Measurements from ENCODE around the gene CNGA3.

Gene CNGA3

DNA sequence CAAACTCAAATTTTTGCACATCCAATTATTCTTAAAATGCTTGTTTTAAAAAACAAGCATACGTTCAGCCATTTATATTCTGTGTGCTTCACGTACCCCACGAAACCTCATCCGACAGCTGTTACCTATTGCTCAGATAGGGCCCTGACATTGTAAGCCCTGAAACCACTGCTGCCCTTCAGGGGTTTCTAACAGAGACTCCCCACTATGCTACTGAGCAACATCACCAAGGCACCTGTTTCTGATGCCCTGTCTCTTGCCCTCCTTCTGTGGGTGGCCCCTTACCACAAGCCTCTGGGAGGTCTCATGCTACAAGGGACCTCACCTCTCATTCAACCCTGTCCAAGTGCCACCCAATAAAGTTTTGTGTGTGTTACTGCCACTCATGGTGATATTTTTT is 18.5 kb upstream of the CNGA3 start:
- DNase-seq, result no peak

DNA sequence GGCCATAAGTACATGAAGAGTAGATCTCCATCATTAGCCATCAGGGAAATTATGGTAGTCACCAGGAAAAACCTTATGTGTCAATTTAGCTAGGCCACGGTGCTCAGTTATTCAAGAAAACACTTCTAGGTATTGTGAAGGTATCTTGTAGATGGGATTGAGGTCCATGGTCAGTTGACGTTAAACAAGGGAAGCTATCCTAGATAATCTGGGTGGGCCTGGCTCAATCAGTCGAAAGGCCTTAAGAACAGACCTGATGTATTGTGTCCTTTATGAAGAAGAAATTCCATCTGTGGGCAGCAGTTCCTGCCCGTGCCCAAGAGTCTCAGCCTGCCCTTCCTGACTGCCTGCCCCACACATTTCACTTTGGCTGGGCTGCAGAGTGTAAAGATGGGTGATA is 16.7 kb upstream of the CNGA3 start:
- DNase-seq, result no peak

DNA sequence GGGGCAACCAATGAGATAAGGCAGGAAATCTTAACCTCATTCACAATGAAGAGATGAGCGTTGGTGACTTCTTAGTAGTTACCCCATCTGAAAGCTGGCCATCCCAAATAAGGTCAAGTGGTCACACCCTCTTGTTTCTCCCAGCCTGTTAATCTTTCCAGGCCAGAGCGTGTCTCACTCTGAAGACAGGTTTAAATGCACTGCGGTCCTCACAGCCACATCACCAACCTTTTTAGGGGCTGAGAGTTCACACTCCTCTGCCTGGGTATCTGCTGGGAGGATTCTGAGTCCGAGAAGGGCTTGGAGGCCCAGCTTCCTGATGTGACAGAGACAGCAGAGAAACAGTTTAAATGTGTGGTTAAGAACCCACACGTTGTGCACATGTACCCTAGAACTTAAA is 13.3 kb upstream of the CNGA3 start:
- DNase-seq, result no peak

DNA sequence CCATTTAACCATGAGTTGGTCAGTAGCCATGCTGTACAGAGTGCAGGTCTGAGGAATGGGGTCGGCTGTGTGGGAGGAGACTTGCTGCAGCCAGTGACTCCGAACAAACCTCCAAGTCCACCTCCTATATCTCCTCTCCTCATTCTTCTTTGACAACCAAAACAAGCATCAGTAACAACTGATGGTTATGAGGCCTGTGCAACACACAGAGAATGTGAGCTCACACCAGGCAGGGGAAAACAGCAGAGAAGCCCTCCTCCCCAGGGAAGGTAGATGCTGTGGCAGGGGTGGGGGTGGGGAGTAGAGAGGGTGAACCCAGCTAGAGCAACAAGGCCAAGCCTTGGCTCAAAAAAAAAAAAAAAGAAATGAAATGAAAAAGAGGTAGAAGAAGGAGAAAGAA is 12.3 kb upstream of the CNGA3 start:
- no peak for DNase-seq

DNA sequence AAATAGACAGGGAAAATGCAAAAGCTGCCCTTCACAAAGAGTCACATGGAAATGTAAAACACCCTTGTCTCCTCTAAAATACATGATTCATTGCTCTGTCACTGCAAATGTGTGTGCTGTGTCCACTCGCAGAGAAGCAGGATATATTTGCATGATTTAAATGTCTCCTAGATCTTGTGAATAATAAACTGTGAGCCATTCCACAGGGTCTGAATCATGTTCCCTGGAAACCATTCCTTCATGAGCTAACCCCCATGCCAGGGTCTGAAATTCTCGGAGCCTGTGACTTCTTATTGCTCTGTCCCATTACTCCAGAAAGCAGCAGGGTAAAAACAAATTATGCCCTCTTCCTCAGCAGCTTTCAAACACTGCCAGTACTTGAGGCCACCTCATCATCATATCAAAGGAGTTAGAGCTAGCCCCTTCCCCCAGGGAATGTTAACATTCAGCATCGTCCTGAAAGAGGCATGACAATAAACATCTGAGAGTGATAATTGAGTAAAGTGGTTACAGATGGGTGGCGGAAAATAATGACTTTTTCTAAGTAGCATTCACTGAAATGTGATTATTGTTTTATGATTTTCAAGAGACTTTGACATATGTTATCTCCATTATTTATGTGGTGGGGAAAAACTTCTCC is 11.7 kb upstream of the CNGA3 start:
- peak in 18 of 58 donors; percentile 4 to 55 (median 14) for DNase-seq

DNA sequence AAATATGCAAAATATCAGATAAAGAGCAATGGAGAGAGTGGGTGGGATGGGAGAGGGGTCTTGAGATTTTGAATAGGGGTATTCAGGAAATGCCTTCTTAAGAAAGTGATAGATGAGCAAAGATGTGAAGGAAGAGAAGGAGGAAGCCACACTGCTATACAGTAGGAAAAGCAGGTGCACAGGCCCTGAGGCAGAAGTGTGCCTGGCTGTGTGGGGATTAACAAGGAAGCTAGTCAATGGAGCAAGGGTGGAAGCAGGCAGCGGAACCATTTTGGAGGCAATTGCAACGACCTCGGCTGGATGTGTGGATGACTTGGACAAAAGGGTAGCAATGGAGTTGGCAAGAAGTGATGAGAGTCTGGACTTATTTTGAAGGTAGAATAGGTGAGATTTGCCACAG is 11.0 kb upstream of the CNGA3 start:
- no peak for DNase-seq

DNA sequence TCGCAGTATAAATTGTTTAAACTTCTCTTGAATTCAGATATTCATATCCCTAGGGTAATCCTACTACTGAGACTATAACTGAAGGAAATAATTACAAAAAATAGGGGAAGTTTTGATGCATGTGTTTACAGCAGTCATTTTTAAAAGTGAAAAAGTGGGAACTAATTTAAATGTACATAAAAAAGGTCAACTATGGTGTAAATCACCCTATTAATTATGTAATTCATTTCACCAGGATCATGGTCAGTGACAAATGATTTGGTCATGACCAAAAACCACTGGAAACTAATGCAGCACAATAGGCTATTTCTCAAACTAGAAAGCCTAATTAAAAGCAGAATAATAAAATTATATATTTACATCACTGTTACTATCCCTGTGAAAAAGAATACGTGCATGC is 5.0 kb upstream of the CNGA3 start:
- no peak for DNase-seq

DNA sequence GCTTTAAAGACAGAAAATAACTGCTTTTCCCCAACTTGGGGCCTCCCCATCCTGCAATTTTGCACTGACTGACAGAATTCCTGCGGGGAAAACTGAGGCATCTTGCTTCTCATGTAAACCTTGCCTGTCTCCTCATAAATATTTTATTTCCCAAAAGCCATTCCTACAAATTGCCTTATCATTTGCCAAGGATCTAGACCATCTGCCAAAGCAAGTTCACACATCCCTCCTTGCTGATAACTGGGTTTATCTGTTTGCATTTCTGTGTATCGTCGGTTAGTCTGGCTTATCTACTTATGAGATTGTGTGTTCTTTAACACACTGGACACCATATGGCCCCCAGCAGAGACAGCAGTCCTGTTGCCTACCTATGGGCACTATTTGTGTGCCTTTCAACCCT is 3.0 kb upstream of the CNGA3 start:
- no peak for DNase-seq

DNA sequence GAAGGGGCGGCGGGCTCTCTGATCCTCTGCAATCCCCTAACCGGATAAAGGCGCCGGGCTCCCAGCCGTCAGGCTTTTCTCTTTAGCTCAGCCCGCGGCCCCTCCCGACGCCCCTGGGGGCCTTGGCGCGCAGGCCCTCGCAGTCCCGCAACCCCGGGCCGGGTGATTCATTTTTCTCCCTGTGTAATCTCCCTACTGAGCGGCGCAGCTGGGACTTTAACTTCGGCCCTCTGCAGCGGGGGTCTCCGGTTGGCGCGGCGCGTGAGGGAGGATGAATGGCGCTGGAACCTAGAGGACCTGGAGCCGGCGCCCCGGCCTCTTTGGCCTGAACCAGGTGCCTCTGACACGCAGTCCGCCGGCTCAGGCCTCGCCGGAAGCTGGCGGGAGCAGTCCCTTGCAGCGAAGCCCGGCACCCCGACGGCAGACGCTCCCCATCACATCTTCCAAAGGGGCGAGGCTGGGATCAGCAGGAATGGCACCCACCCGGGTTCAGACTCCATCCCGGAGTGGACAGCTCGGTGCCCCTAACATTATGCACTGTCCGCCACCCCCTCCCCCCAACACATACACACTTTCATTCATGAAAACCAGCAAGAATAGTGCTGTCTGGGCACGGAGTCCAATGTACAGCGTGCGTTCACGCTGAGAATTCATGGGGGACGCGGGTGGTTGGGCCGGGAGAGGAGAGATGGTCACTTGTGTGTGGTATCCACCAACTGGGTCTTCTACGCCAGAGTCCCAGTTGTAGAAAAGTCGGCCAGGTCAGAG is 1.2 kb downstream of the CNGA3 start:
- no peak for DNase-seq

DNA sequence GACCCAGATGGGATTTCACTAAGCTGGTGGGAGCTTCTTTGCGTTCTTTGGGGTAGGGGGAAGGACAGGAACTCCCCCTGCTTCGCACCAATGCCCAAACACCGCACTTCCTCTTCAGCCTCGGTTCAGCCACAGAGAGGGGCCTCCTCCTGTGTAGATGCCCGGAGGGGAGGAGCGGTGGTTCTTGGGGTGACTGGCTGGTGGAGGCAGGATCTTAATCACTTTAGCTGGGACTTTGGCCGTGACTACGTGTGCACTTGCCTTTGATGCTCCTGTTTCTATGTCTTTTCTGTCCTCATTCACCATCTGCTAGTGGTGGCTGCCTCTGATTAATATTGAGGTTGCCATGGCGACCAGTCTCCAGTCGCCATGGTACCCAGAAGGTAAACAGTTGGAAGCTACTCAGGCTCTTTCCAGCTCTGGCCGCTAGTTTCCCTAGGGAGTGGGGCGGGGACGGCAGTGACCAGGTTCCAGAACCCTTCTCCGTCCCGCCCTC is 1.9 kb downstream of the CNGA3 start:
- DNase-seq, result peak in 22 of 58 donors; percentile 5 to 70 (median 22)

DNA sequence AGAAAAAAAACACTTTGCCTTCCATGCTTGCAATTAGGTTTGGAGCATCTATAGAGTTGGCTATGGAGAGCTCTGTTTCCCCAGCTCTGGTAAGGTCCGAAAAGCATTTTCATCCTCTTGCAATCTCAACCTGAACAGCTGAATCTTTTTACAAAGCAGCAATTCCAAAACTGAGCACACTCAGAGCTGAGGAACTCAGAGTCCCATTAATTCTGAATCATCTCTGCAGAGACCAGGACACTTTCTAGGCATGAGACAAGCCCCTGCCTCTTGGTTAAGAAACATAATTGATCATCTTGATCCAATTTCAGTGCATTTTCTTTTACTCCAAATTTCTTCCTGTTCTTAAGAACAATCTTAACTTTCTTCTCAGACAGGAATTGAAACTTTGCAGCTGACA is 4.2 kb downstream of the CNGA3 start:
- DNase-seq, result no peak

DNA sequence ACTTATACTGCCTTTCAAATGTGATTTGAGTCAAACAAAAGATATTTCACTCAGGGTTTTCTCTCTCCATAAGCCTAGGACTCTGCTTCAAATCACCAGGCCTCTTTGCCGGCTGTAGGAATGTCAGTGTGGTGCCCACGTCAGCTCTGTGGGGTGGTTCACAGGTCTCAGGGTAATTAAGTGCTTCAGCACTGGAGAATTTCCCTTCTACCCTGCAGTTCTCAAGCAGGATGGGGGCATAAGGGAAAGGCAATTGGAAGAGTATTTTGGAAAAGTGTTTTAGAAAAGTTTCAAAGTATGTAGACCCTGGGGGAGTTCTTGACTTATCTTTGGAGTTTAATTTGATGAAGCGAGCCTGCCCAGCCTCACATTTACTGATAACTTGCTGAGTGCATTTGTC is 9.6 kb downstream of the CNGA3 start:
- no peak for DNase-seq

DNA sequence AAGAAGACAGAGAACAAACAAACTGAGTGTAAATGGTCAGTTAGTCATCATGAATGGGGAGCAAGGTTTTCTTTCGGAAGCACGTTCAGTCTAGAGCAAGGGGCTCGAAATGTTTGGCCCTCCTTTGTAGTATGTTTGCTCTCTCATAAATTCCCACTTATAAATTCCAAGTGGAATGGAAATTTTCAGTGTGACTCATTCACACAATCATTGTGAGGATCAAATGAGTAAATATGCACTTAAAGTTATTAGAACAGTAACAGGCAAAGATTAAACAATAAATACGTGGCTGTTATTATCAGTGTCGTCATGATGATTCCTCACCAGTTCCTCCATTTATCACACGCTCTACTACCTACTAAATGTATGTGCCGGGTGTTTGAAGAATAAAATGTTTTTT is 10.5 kb downstream of the CNGA3 start:
- DNase-seq, result no peak

DNA sequence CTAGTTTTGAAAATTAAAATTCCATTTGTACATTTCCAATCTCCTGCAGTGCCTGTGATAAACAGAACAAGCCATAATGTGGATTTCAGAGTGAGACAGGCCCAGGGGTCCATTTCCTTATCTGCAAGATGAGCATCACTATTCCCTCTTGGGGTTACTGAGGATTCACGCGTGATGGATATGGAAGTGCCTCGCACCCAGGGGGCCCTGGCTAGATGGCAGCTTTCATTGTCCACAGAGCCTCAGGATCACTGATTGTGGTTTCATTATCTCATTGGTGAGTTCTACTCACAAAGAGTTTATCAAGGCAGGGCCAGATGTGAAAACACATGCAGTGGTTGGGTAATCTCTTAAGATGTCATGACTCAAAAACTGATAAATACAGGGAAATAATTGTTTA is 11.6 kb downstream of the CNGA3 start:
- no peak for DNase-seq

DNA sequence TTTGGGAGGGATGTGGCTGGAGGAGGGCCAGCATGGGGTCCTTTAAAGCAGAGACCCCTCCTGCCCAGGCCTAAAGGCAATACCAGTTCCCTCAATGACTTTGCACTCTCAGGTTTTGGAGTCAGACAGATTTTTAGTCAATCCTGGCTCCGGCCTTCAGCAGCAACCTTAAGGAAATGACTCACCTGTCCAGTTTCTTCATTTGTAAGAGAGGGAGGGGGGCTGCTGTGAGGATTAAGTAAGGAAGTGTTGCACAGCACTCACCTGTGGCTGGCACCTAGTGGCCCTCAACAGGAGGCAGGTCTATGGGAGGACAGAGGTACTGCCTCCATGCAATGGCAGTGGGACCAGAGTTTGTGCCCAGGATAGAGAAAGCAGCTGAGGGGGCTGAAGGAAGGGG is 13.7 kb downstream of the CNGA3 start:
- no peak for DNase-seq

DNA sequence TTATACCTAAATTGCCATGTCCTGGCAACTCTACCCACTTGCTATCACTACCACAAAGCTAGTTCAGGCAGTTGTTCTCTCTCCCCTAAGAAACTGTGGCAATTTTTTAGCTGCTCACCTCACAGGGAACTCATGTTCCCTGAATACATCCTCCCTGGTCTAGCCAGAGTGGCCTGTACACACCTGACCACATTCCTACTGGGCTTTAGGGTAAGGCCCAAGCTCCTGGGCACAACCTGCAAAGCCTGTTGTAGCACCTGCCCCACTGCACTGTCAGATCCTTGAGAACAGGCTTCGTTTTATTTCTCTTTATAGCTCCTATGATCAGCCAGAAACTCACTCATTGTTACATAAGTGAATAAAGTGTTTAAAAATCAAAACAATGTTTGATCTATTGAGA is 21.5 kb downstream of the CNGA3 start:
- DNase-seq, result no peak

DNA sequence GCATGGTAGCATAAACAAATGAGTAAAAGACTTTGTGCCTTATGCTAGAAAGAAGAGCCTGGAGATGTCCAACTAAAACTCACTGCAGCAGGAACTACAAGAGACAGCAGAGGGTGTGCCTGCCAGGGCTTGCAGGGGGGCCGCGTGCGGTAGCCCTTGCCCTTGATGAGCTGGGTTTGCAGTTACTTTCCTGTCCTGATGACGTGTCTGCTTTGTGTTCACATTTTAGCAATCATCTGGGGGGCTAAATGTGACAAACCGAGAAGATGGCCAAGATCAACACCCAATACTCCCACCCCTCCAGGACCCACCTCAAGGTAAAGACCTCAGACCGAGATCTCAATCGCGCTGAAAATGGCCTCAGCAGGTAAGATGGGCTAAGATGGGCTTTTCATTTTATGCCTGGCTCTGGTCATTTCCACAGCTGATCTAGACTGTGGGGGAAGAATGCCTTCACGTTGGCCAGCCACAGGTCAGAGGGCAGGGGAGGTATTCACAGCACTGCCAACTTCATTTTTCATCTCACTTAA is 23.5 kb downstream of the CNGA3 start:
- DNase-seq, result no peak

DNA sequence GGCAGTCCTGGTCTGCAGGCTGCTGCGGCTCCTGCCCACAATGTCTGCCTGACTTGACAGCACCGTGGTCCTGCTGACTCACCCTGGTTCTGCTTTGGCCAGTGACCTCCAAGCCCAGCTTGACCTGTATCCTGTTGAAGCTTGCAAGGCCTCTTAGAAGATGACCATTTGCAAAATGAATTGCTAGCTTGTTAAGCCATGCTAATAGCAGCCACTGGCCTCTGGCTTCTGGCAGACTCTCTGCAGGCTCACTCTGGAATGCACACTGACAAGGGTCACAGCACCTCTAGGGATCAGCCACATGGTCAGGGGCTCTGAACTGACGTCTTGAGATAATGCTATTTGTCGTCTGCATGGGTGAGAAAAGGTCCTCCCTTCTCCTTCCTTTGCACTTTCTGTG is 25.9 kb downstream of the CNGA3 start:
- no peak for DNase-seq

DNA sequence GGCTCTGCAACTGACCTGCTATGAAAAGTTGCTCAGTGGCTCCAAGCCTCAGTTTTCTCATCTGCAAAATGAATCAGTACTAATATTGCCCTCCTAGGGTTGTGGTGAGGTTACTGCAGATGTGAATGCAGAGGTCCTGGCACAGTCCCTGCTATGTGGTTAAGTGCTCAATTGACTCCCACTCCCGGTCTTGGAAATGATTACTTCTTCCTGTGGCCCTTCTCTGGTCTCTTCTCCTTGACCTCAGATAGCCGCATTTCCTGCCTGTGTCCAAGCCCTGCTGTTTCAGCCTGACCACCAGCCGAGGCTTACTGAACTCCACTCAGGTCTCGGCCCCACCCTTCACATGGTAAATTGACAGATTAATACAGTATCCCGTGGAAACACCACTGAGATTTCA is 26.3 kb downstream of the CNGA3 start:
- no peak for DNase-seq

DNA sequence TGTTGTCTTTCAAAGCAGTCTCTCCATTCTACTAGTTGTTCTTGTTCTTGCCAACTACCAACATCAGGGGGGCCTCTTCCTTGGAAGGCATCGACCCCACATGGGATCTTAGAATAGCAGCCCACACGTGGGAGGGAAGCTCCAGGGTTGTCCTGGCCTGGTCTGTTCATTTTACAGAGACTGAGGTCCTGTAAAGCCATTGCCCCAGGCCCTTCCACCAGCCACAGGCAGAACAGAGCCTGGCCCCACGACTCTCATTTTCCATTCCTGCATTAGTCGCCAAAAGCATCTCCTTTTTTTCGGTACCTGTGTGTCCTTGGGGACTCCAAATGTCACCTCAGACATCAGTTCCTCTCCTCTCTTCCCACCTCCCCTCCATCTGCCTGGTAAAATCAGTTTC is 28.0 kb downstream of the CNGA3 start:
- no peak for DNase-seq

DNA sequence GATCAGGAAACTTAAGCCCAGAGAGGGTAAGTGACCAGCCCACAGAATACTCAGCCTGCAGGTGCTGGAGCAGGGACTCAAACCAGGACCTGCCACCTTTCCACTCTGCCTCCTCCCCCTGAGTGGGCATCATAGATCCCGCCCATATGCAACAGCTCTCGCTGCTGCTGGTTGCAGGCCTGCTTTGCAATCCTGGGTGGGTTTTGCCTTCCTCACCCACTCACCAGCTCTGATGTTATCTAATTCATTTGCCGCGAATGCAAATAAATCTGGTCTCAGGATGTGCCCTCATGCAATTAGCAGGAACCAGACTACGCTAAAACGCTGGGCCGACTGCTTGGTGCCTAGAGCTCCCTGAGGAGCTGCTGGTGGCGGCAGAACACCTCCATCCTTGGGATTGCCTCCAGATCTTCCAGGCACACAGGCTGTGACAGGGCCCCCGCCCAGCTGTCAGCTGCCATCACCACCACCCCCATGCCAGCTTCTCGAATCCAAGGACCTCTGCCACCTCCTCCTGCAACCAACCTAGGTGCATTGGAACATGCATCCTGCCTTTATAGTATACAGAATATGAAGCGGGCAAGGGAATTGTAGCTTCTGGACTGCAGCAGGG is 28.8 kb downstream of the CNGA3 start:
- DNase-seq, result peak in 36 of 58 donors; percentile 9 to 69 (median 37)

DNA sequence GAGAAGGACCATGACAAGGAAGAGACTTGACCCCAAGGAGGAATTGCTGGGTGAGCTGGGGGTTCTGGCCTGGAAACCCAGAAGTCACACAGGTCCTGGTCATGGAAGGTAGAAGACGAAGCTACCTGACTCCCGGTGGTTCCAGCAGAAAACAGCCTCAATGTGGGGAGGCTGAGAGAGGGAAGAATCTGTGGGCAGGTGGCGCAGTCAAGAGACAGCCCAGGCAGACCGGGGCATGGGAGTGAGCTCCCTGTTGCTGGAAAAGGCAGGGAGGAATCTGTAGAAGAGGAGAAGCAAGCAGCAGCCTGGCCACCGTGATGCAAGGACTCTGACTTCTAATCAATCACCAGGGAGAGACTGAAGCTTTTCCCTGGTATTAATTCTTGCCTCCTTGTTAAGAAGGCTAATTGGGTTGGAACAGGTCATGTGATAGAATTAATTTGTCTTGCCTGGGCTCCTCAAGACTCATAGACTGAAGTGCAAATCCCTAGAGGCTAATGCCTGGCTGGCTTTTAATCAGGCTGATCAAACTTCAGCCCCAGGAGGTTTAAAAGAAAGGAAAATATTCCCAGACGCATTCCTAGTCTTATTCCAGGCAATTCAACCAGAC is 30.1 kb downstream of the CNGA3 start:
- no peak for DNase-seq

Measured in anterior cingulate cortex (tissue), 58 donors.